Testis (tissue), 3 donors: ENCODE data around the gene STRN4. TPM values are rescaled to one million over a fixed set of nuclear protein-coding genes. Genes with fewer than 3 reads are reported as not detected.

Experiments
- DNase-seq: peaks from one replicate; pipeline ENCODE4 v3.0.0-alpha.2; 2019
- H3K27ac ChIP-seq, 2 donors: fragments of 200-600 bp; sonication (generic); one replicate each; pipeline ENCODE4 v1.5.1; 2019
- H3K27me3 ChIP-seq: fragments of 200-600 bp; sonication (generic); one replicate; pipeline ENCODE4 v1.5.1; 2019
- H3K36me3 ChIP-seq: fragments of 200-600 bp; sonication (generic); one replicate; pipeline ENCODE4 v1.5.1; 2017; ENCODE audit warnings: low read depth; ENCODE audit errors: missing control alignments
- H3K4me1 ChIP-seq: fragments of 200-600 bp; sonication (generic); one replicate; pipeline ENCODE4 v1.5.1; 2019
- H3K4me3 ChIP-seq, 2 donors: fragments of 200-600 bp; sonication (generic); one replicate each; pipeline ENCODE4 v1.5.1; 2017 to 2019
- H3K9me3 ChIP-seq: fragments of 200-600 bp; sonication (generic); one replicate; pipeline ENCODE4 v1.5.1; 2017
- CTCF ChIP-seq, 3 experiments: fragments of 450-650 bp in 2 of 3; fragments of 200-600 bp in 1 of 3; sonication (generic) in 1 of 3; IDR thresholded peaks; one replicate each; pipeline ENCODE4 v1.5.1; 2016 to 2019; ENCODE audit warnings: antibody characterized with exemption in 3 of 3, mild to moderate bottlenecking in 2 of 3, moderate library complexity in 1 of 3
- POLR2A ChIP-seq: fragments of 450-650 bp; IDR thresholded peaks from one replicate; pipeline ENCODE4 v1.6.1; 2017; ENCODE audit warnings: antibody characterized with exemption, mild to moderate bottlenecking, moderate library complexity
- WGBS, 2 donors: methylation state at CpG; one replicate each; pipeline ENCODE4 v1.1.5; 2018; 5-methylcytosine and 5-hydroxymethylcytosine counted together
- intact Hi-C: fragments of 100-400 bp; cut with DNase I; formaldehyde crosslinking; loops from one replicate; pipeline ENCODE4 v1.15.1; 2023; ENCODE audit warnings: low total_unique reads
- polyA plus RNA-seq: library from polyadenylated mRNA; stranded (reverse); fragments of 350-450 nt; fragmentation: Illumina TruSeq; extraction: RNeasy Lipid Tissue Mini Kit (QIAGEN cat#74804); gene quantifications from one replicate; pipeline ENCODE4 v1.2.3, GENCODE V29; 2014; ENCODE audit warnings: low read depth, low replicate concordance; ENCODE audit not compliant: insufficient read depth
- total RNA-seq, 2 donors: library from RNA; depleted of rRNA; stranded (reverse); fragments of >200 nt; gene quantifications; one replicate each; pipeline ENCODE4 v1.2.3, GENCODE V29; 2016

STRN4 gene
- total and polyA plus RNA-seq, 3 donors from 2014 or later = 213 to 308 (median 229) TPM

- no peak overlapping the region for H3K27ac ChIP-seq
- H3K9me3 ChIP-seq = no peaks in the 10 kb centered on the region
- WGBS, 2 donors = 92 to 95% methylated on average over 13 of the region's 13 CpGs
- TF ChIP-seq CTCF (IDR thresholded peaks at IDR 0.05) (no peak), POLR2A (no peak)
- intact Hi-C loops = no loop called here
- no peaks in the 10 kb centered on the region for H3K4me1 ChIP-seq
- no peaks in the 10 kb centered on the region for H3K27me3 ChIP-seq
- no peak overlapping the region for H3K4me3 ChIP-seq
- DNase-seq = no peak
- no peaks in the 10 kb centered on the region for H3K36me3 ChIP-seq
Measured at GRCh38 chr19:46700704-46701103, 45.5 kb downstream of the STRN4 start.

- Histone ChIP-seq H3K4me1 (no peaks in the 10 kb centered on the region), H3K36me3 (no peaks in the 10 kb centered on the region), H3K4me3 (no peak overlapping the region), H3K27ac (no peak overlapping the region), H3K27me3 (no peaks in the 10 kb centered on the region), H3K9me3 (no peaks in the 10 kb centered on the region)
- intact Hi-C loops = no loop called here
- WGBS, 2 donors = 92 to 96% methylated on average over 9 to 11 of the region's 11 CpGs
- TF ChIP-seq POLR2A (no peak), CTCF (IDR thresholded peaks at IDR 0.05) (no peak)
- no peak for DNase-seq
Measured at GRCh38 chr19:46698395-46699321, 47.6 kb downstream of the STRN4 start.

GRCh38 chr19:46697204-46697960 lies 48.9 kb downstream of the STRN4 start:
- TF ChIP-seq POLR2A (no peak), CTCF (IDR thresholded peaks at IDR 0.05) (no peak)
- intact Hi-C loops = no loop called here
- 48 to 52% methylated on average over 38 to 39 of the region's 39 CpGs for WGBS, 2 donors
- Histone ChIP-seq H3K4me1 (no peaks in the 10 kb centered on the region), H3K9me3 (no peaks in the 10 kb centered on the region), H3K36me3 (no peaks in the 10 kb centered on the region), H3K4me3 (peak overlapping the region in 1 of 2 donors; percentile 10), H3K27me3 (no peaks in the 10 kb centered on the region), H3K27ac (no peak overlapping the region)
- DNase-seq = peak; percentile 90

- TF ChIP-seq CTCF (IDR thresholded peaks at IDR 0.05) (no peak), POLR2A (no peak)
- no peaks in the 10 kb centered on the region for H3K27me3 ChIP-seq
- no peak overlapping the region for H3K27ac ChIP-seq
- no peaks in the 10 kb centered on the region for H3K4me1 ChIP-seq
- no peaks in the 10 kb centered on the region for H3K36me3 ChIP-seq
- DNase-seq = no peak
- no peaks in the 10 kb centered on the region for H3K9me3 ChIP-seq
- WGBS, 2 donors = 68 to 69% methylated on average over 9 of the region's 9 CpGs
- peak overlapping the region in 1 of 2 donors; percentile 10 for H3K4me3 ChIP-seq
- intact Hi-C loops = no loop called here
Measured at GRCh38 chr19:46696866-46697203, 49.4 kb downstream of the STRN4 start.
